Neural cell (in vitro differentiated cells): ENCODE results near the gene DACH1.

Experiments
- CTCF ChIP-seq: fragments of 450-650 bp; IDR thresholded peaks from 2 replicates; pipeline ENCODE4 v1.5.1; 2014; ENCODE audit warnings: antibody characterized with exemption, mild to moderate bottlenecking, moderate library complexity; ENCODE audit not compliant: poor library complexity, severe bottlenecking
- POLR2AphosphoS5 ChIP-seq: IDR thresholded peaks from 2 replicates; pipeline ENCODE4 v1.6.1; 2012

- TF ChIP-seq CTCF: no peak
- no peak for TF ChIP-seq POLR2AphosphoS5
Measured at GRCh38 chr13:71517004-71517403, 350.0 kb downstream of the DACH1 start.
